ENCODE data around the gene RGL3. TPM values are rescaled to one million over a fixed set of nuclear protein-coding genes. Genes with fewer than 3 reads are reported as not detected.

The RGL3 gene
- total and polyA plus RNA-seq, 9 of the 15 experiments (the other 6 are each of a cell fraction or from before 2014, with no cell fraction given): 0.12 to 0.61 (median 0.32) TPM; not detected in 4

- TF ChIP-seq TCF7L2 (IDR thresholded peaks at IDR 0.05; ENCODE audit: low read depth, low read length) (no peak), RHOXF2B (CRISPR knock-in tag; conservative IDR thresholded peaks at IDR 0.05) (no peak), MBD2 (IDR thresholded peaks at IDR 0.05; ENCODE audit: borderline replicate concordance, low read depth) (peak; percentile 26; the same call in 1 of the 2 replicates), SP2 (IDR thresholded peaks at IDR 0.05; ENCODE audit: extremely low read depth, low read depth, low read length, poor library complexity, severe bottlenecking) (no peak), MTA2 (IDR thresholded peaks at IDR 0.05; ENCODE audit: low read depth) (no peak; the same call in 1 of the 2 replicates), ZBTB12 (CRISPR knock-in tag; IDR thresholded peaks at IDR 0.05) (no peak), ZBTB5 (IDR thresholded peaks at IDR 0.05) (no peak), AFF1 (IDR thresholded peaks at IDR 0.05; ENCODE audit: low read depth in 1 of 2, partially characterized antibody in 2 of 2) (peak in 1 of 2 experiments; percentile 41), ZMIZ1 (IDR thresholded peaks at IDR 0.05; ENCODE audit: low read depth in 2 of 2, low read length in 2 of 2) (no peak), HNRNPH1 (optimal IDR thresholded peaks at IDR 0.05; ENCODE audit: low read depth, low read length) (no peak), MIER1 (IDR thresholded peaks at IDR 0.05; ENCODE audit: low read depth) (no peak), E2F5 (CRISPR knock-in tag; IDR thresholded peaks at IDR 0.05) (no peak), U2AF1 (optimal IDR thresholded peaks at IDR 0.05; ENCODE audit: low read depth, low read length) (no peak), KLF10 (CRISPR knock-in tag; IDR thresholded peaks at IDR 0.05) (no peak), IFI16 (CRISPR knock-in tag; IDR thresholded peaks at IDR 0.05) (no peak)
Observed at GRCh38 chr19:11382898-11383705, 36.0 kb downstream of the RGL3 start (continued).
